MV-4-11 (cell line): ENCODE data around the gene TOM1L1.

Experiments used
- DNase-seq: peaks from one replicate; lab custom pipeline; 2025; lab: John Stamatoyannopoulos, UW

The TOM1L1 gene

DNA sequence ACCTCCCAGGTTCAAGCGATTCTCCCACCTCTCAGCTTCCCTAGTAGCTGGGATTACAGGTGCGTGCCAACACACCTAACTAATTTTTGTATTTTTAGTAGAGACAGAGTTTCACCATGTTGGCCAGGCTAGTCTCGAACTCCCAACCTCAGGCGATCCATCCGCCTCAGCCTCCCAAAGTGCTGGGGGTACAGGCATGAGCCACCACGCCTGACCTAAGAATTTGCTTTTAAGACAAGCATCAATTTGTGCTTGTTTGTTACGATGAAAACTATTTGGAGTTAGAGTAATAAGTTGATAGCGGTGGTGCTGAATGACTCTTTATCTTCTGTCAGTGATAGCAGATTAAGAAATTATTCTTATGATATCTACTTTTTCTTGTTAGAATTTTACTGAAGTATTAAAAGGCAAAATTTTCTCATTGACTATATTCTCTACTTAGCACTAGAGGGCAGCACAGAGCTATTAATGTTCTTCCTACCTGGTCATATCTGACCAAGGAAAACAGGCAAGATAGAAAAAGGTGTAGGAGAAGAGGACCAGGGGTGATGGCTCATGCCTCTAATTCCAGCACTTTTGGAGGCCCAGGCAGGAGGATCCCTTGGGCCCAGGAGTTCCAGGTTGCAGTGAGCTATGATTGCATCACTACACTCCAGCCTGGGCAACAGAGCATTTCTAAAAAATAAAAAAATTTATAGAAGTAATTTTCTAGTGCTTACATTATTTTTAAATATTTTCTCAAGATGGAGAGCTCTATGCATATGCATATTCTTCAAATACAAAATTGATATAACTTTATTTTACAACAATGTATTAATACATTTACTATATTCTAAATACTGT is 92.4 kb downstream of the TOM1L1 start:
- peak; percentile 24 for DNase-seq

DNA sequence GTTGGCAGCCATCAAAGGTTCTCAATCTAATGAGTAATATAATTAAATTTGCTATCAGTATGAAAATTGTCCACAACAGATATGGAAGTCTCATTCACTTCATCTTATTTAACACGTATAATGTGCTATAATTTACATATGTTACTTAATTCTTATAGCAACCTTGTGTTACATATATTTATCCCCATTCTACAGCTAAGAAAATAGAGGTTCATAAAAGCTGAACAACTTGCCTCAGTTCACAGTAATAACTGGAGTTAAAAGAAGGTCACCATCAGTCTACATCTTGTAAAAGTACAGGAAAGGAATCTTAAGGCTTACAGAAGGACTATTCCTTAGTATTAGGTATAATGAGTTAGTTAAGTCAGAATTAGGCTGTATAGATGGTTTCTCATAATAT is 95.8 kb downstream of the TOM1L1 start:
- DNase-seq = no peak

DNA sequence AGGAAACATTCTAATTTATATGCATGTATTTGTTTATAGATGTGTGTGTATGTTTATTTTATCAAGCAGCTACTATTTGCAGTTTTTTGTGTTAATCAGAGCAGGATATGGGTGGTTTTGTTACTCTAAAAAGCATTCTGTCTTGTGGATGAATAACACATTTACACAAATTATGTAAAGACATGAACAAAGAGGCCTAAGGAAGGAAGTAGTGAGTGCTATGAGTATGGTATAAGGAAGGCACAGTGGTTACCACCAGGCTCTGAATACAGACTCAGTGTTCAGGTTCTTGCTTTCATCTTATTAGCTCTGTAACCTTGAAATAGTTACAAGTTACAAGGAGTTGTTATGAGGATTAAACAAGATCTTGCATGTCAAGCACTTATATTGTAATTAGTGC is 101.8 kb downstream of the TOM1L1 start:
- no peak for DNase-seq

DNA sequence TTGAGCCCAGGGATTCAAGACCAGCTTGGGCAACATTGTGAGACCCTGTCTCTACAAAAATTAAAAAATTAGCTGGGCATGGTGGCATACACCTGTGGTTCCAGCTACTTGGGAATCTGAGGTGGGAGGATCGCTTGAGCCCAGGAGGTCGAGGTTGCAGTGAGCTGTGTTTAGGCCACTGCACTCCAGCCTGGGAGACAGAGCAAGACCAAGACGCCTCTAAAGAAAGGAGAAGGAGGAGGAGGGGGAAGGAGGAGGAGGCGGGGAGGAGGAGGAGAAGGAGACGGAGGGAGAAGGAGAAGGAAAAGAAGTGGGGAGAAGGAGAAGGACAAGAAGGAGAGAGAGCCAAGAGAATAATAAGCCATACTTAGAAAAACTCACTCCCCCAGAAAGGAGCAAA is 103.8 kb downstream of the TOM1L1 start:
- DNase-seq = no peak

DNA sequence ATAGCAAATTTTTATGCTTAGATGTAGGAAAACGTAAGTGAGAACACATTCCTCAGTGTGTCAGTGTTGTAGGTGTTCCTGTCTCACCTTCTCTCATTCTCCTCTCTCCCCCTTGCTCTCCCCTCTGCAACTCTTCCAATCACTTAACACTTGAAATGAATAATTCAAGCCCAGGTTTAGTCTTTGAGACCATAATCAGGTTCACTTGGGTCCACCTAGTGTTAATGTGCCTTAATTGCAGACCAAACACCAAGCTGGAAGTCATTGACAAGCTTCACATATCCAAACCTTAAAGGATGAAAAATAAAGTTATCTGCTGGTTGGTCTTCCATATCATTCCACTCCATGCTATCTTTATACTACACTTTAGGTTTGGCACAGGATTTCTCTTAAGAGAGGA is 104.9 kb downstream of the TOM1L1 start:
- DNase-seq = peak; percentile 7
